ENCODE data around the gene CAPN5.

The CAPN5 gene

DNA sequence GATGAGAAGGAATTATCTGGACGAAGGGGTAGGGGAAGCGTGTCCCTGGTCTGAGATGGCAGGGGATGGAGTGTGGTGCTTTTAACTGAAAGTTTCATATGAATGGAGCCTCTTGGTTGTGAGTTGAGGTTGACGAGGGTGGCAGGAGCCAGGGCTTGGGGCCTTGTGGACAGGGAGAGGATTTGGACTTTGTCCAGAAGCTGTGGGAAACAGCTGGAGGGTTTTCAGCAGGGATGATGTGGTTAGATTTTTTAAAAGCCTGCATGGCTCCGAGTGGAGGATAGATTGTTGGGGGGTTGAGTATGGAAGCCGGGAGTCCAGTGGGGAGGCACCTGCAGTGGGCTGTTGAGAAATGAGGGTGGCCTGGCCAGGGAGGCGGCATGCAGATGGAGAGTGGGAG is 86.1 kb downstream of the CAPN5 start:
- DNase-seq (ENCODE audit: low read depth) = no peak

DNA sequence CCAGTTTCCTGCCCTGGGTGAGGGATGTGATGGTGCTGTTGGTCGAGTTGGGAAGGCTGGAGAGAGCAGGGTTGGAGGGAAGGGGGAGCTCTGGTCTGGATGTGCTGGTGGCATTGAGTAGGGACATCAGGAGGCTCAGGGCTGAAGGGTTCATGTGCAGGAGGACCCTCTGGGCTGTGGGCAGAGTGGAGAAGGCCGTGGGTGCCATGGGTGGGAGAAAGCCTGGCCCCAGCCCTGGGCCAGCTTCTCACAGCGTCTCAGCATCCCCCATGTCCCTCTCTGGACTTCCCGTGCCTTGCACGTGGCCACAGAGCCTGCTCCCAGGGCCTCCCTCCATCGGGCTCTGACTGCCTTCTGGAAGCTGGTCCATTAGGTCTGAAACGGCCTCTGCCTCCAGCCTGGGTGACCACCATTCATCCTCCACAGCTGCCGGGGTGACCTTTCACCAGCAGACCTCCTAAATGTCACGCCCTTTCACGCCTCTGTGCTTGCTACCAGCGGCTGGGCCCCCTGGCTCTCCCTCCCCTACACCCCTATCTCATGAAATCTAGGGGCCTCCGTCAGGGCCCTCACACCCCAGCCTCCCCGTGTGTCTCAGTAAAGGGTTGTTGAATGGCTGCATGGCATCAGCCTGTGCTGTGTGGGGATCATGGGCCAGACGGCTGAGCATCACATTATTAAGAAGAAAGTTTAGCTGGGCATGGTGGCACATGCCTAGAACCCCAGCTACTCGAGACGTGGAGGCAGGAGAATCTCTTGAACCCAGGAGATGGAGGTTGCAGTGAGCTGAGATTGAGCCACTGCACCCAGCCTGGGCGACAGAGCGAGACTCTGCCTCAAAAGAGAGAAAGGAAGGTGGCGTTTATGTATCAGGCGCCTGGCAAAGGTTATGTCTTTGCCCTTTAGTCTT is 86.8 kb downstream of the CAPN5 start:
- DNase-seq (ENCODE audit: low read depth) = no peak

DNA sequence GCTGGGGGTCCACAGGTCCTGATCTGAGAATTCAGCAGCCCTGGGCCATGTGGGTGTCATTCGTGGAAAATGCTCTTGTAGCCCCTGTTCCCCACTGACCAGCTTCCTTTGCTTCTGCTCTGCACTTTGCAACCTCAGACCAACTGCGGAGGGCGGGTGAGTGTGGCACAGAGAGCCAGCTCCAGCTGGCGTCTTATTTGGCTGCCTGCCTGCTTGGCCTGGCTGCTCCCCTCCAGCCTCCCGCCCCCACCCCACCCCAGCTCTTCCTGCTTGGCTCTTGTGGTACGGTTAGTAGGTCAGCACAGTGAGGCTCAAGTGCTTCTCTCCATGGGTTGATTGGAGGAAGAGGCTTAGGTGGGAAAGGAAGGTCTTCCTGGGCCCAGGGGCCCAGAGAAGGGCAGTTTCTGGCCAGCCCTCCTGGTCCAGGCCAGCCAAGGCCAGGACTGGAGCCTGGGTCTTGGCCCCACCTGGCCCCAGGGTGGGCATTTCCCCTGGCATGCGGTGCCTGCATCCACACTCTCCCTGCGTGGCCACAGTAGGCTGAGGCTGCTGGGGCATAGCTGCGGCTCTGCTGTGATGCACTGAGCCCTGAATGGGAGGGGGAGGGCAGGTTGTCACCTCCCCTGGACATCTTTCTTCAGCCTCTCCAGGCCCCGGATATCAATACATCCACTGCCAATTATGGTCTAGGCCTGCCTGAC is 87.8 kb downstream of the CAPN5 start:
- DNase-seq (ENCODE audit: low read depth) = no peak

DNA sequence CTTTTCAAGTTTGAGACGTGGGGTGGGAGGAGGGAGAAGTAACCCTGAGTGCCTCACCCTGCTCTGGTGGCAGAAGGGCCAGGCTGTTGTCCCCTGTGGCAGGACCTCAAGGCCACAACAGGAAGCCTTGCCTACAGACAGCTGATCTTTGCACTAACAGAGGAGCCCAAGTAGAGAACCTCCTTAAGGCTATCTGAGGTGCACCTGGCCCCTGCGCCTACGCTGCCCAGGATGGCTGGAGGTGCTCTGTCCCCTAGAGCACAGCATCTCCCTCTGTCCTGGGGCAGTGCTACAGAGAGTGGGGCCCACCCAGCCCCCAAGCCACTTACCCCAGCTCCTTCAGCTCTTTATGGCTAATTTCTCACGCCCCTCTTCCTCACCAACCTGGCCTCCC is 88.3 kb downstream of the CAPN5 start:
- DNase-seq (ENCODE audit: low read depth) = no peak

DNA sequence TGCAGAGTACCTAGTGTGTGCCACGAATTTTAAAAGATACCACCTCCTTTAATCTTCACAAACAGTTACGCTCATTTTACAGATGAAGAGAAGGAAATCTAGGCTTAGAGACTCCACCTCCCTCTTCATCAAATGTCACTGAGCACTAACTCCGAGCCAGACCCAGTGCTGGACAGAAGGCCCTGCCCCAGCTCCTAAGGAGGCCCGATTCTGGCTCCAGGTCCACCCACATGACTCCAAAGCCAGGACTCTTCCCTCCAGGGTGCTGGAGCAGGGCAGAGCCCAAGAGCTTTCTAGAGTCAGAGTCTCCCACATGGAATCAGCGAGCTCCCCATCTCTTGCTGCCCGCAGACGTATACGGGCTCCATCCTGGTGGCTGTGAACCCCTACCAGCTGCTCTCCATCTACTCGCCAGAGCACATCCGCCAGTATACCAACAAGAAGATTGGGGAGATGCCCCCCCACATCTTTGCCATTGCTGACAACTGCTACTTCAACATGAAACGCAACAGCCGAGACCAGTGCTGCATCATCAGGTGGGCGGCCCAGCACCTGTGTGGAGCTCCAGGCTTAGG is 88.9 kb downstream of the CAPN5 start:
- no peak for DNase-seq (ENCODE audit: low read depth)

DNA sequence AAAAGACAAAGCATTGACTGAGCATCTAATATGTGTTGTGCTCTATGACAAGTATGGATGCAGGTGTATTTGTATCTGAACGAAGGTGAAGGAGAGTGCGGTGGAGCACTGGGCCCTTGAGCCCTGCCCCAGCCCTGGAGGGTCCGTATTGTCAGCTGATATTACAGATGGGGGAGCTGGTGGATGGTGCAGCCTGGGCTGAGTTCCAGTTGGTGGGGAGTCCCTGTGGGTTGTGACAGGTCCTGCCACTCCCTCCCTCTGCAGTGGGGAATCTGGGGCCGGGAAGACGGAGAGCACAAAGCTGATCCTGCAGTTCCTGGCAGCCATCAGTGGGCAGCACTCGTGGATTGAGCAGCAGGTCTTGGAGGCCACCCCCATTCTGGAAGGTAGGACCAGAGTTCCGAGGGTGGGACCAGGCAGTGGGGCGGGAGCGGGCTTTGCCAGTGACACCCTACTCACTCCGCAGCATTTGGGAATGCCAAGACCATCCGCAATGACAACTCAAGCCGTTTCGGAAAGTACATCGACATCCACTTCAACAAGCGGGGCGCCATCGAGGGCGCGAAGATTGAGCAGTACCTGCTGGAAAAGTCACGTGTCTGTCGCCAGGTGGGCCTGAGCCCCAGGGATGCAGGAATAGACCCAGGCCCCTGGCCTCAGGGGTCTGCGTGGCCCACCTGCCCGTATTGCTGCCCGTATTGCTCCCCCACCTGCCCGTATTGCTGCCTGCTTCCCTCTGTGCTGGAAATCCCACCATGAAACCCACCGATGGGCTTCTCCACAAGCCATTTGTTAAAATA is 89.8 kb downstream of the CAPN5 start:
- DNase-seq (ENCODE audit: low read depth) = no peak

DNA sequence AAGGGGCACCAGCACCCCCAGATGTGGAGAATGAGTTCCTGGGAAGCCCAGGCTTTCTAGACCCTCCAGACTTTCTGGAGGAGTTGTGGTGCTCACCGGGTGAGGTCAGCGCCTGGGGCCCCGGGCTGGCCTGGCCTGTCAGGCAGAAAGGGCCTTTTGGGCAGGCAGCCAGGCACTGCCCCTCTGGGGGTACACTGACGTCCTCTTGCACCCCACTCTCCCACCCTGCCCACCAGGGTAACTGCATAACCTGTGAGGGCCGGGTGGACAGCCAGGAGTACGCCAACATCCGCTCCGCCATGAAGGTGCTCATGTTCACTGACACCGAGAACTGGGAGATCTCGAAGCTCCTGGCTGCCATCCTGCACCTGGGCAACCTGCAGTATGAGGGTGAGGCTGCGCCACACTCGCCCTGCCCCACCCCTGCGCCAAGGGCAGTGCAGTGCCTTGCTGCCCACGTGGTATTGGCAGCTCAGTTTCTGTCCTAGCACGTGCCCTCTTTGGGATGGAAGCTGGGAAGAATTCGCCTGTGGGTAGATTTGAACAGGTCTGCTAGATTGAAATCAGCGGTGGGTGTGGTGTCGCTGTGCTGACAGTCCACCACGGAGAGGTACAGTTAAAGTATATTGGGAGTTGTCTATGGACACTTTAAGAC is 91.4 kb downstream of the CAPN5 start:
- no peak for DNase-seq (ENCODE audit: low read depth)

DNA sequence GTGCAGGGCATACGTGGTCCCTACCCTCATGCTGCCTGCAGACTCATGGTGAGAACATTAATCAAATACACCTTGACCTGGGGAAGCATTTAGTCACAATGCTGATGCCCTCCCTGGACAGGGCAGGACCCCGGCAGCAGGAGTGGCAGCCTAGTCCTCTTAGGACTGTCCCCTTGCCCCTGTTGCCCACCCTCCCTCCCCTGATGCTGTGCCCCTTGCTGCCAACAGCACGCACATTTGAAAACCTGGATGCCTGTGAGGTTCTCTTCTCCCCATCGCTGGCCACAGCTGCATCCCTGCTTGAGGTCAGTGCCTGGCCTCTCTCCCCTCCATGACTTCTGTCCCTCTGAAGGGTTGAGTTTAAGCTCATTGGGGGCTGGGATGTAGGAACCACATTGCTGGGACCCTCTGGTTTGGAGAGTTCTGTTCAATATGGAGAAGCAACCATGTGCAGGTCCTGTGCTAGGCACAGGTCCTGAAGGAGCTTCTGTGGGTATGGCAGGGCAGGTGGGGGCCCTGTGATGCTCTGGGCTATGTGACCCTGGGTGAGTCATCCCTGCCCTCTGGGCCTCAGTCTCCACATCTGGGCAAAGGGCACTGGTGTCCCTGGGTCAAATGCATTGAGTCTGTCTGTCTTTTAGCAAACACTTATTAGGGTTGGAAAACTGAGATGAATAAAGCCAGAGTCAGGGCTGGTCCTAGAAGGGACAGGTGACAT is 92.6 kb downstream of the CAPN5 start:
- no peak for DNase-seq (ENCODE audit: low read depth)

DNA sequence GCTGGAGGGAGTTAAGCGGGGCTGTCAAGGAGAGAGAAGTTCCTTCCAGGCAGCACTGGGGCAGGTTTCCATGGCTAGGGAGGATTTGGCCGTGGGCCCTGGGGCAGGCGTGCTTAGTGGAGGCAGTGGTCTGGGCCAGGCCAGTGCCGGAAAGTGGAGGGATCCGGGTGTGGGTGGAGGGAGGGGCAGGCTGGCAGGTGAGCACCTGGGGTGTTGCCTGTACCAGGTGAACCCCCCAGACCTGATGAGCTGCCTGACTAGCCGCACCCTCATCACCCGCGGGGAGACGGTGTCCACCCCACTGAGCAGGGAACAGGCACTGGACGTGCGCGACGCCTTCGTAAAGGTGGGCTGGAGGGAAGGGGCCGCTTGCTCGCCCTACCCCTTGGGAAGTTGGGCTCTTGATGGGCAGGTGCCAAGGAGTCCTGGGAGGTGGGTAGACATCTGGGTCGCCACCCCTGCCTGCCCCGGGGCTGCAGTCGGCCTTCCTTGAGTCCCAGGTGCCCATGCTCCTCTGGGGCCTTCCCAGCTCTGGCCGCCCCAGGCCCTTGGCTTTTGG is 93.2 kb downstream of the CAPN5 start:
- no peak for DNase-seq (ENCODE audit: low read depth)

DNA sequence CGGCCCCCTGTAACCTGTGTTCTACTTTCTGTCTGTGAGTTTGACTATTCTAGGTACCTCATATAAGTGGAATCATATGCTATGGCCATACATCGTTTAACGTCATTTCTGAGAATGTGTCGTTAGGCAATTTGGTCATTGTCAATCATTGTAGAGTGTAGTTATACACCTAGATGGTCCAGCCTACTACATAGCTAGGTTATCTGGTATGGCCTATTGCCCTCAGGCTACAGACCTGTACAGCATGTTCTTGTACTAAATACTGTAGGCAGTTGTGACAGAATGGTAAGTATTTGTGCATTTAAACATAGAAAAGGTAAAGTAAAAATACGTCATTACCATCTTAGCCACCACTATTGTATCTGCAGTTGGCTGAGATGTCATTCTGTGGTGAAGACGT is 96.5 kb downstream of the CAPN5 start:
- no peak for DNase-seq (ENCODE audit: low read depth)

DNA sequence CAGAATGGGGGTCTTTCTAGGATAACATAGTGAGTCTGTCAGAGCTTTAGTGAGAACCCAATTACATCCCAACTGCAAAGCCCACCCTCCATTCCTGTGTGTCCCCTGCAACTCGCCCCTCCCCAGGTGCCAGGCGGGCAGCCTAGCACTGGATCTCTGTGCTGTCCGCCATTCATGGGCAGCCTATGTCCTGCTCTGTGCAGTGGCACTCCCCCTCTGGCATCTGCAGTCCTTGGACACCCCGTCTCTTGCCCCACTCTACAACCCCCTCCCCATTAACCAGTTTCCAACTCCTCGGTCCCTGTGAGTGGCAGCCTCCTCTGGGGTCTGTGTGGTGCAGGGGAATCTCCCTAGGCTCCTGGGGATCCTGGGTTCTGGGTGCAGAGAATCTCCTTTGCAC is 98.3 kb downstream of the CAPN5 start:
- DNase-seq (ENCODE audit: low read depth) = no peak

DNA sequence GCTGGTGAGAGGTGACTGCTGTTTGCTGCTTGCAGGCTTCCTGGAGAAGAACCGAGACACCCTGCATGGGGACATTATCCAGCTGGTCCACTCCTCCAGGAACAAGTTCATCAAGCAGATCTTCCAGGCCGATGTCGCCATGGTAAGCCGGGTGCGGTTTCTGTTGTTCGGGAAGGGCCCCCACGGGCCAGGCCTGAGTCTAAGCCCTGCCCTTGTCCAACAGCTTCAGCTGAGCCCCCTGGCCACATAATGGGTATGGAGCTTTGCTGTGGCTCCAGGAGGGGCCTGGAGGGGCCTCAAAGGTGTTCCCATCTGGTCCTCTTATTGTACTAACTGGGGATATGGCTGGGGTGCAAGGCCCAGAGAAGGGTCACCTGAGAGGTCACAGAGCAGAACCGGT is 99.2 kb downstream of the CAPN5 start:
- DNase-seq (ENCODE audit: low read depth) = no peak

DNA sequence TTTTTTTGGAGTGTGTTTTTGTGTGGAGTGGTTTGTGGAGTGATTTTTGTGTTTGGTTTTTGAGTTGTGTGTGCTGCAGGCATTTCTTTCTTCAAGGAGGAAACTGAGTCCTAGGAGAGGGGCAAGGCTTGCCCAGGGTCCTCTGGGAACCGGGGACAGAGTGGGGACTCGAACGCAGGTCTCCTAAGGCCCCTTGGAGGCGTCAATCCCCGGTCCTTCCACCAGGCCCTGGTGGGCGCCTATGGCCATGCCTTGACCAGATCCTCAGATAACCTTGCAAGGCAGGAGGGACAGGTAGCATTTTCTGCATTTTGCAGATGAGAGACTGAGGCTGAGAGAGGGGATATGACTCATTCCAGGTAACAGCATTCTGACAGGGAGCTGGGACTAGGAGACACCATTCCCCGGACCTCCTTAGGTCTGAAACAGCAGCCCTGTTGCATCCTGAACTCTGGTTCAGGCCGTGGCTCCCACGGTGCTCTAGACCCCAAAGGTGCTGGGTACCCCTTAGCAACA is 100.4 kb downstream of the CAPN5 start:
- DNase-seq (ENCODE audit: low read depth) = no peak

DNA sequence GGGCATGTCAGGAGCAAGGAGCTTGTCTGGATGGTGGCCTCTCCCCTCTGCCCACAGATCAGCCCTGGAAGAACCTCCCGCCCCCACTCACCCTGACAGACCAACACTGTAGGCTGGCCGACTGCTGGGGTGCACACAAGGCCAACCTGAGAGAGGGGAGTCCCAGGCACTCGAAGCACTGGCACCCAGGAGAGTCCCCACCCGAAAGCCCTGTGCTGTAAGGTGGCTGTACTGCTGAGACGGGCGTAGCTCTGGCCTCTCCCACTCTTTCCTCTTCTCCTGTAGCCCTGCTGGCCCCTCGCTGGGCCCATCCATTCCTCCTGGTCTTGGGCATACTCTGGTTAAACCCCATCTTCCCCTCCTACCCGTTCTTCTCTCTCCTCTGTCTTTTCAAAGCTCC is 101.0 kb downstream of the CAPN5 start:
- DNase-seq (ENCODE audit: low read depth) = no peak

DNA sequence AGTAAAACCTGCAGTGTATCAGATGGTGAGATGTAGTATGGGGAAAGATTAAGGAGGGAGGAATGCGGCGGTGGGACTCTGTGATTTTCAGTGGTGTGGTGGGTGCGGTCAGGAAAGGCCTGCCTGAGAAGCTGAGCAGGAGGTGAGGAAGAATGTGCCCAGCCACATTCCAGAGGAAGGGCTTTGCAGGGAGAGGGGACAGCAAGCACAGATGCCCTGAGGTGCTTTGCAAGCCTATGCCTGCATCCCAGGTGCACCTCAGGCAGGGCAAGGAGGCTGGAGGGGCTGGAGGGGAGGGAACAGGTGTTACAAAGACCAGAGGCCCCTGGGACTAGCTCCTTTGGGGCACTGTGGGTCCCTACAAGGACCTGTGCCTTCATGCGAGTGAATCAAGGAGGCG is 103.3 kb downstream of the CAPN5 start:
- DNase-seq (ENCODE audit: low read depth) = no peak

DNA sequence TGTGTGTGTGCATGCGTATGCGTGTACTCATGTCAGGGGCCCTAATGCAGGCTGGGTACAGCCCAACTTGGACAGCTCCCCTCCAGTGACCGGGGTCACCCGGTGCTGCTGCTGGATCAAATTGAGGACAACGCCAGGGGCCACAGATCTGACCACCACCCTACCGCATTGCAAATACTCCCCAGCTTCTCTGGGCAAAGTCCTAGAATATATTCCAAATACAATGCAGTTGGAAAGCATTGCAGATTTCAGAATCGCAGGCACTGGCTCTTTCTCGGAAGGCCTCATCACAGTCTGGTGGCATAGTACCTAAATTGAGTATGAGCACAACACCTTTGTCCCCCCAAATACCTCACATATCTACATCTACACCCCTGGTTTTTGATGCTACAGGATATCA is 104.5 kb downstream of the CAPN5 start:
- DNase-seq (ENCODE audit: low read depth) = no peak

DNA sequence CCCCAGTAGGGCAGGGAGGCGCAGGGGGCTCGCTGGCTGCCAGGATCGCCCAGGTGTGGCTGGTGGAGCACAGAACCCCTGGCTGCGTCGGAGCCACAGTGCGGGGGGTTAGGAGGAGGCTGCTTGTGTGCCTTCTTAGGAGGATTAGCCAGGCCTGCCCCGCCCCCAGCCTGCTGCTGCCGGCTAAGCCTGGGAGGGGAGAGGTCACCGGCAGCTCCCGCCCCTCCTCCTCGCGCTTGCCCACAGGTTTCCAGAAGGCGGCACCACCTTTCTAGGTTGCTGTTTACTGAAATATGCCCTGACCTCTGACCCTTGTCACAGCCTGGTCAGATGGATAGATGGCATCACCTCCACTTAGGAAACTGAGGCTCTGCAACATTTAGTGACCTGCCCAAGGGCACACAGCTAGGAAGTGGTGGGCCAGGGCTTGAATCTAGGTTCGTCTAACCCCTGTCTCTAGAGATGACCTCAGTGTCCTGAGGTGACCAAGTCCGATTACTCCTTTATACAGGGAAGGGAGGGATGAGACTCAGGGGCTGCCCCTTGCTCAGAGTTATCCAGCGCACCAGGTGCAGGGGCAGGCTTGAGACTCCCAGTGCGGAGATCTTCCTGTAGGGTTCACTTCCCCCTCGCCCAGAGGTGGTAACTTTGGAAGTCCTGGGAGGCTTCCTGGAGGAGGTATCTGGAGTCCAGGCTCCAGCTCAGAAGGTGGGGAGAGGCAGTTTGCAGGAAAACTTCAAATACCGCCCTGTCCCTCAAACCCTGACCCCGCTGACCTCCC is 105.3 kb downstream of the CAPN5 start:
- DNase-seq (ENCODE audit: low read depth) = no peak

DNA sequence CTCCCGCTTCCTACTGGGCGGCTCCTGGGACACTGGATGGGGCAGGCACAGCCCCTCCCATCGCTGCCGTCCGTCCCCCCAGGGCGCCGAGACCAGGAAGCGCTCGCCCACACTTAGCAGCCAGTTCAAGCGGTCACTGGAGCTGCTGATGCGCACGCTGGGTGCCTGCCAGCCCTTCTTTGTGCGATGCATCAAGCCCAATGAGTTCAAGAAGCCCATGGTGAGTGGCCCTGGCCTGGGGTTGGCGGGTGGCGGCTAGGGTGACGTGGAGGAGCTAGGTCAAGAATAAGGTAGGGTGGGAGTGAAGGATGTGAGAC is 105.9 kb downstream of the CAPN5 start:
- no peak for DNase-seq (ENCODE audit: low read depth)

DNA sequence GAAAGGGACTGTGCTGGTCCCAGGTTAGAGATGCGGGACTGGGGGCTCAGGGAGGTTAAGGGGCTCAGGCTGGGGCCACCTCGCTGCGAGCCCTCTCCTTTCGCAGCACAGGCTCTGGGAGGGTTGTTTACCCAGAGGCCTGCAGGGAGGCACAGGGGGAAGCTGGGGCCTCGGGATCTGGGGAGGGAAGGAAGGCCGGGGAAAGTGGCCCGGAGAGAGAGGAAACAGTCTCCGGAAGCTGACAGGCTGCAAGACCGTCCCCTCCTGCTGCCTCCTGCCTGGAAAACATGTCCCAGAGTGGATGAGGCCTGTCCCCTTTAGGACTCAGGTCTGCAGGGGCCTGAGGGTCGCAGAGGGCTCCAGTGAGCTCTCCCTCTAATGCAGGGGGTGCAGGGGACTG is 106.7 kb downstream of the CAPN5 start:
- DNase-seq (ENCODE audit: low read depth) = no peak

DNA sequence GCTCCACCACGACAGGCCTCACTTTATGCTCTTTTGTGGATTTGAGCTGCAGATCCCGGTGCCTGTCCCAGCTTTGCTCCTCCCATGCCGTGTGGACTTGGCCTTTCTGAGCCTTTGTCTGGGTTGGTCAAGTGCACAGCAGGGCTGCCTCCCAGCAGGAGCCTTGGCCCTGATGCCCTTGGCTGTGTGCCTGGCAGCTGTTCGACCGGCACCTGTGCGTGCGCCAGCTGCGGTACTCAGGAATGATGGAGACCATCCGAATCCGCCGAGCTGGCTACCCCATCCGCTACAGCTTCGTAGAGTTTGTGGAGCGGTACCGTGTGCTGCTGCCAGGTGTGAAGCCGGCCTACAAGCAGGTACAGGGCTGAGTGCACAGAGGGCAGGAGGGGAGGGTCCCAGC is 107.8 kb downstream of the CAPN5 start:
- DNase-seq (ENCODE audit: low read depth) = no peak

Measured in stimulated activated CD8-positive, alpha-beta memory T cell treated with anti-CD3 and anti-CD28 coated beads, Interleukin-12 subunit alpha, Interleukin-12 subunit beta, amount 100 ng/mL, for 1 hour (primary cell).